HG03439 (cell line): ENCODE results near the gene KIF14.
A peak's percentile ranks its signal among the peaks of the same experiment; 100 is the strongest.

Source experiments
- ATAC-seq: cut with Tn5 transposase; IDR thresholded peaks from one replicate; pipeline ENCODE4 v1.9.1; 2021; ENCODE audit warnings: mild to moderate bottlenecking, moderate library complexity; ENCODE audit not compliant: unreplicated experiment

Gene KIF14

GRCh38 chr1:200620273-200621131 lies at the start of gene KIF14:
KIF14 (minus strand) TSS chr1:200620751; CDS start chr1:200618723, 2,028 bp downstream.
- peak; percentile 93 for ATAC-seq

- ATAC-seq, result peak; percentile 92
Observed at GRCh38 chr1:200669314-200670241, 49.0 kb upstream of the KIF14 start, which contains the start of gene DDX59. DDX59 (minus strand) TSS chr1:200669907; CDS start chr1:200666740, 3,167 bp downstream.

GRCh38 chr1:200668514-200669313 lies 48.2 kb upstream of the KIF14 start:
- ATAC-seq, result no peak

DNA sequence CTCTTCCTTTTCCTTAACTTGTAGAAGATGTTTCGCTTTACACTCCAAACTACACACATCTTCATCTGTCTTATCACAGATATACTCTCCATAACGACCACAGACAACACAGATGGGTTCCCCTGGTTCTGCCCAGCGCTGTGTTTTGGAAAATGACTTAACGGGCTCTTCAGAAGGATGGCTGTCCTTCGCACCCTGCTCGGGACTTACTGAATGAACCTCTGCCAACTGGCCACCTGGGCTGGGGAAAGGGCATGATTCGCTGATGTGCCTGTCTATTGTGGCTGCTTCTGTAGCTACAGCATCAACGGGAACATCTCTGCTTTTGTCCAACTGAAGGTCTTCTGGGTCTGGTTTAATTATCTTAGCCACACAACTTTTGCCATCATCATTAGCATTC lies 45.8 kb upstream of the KIF14 start:
- no peak for ATAC-seq

GRCh38 chr1:200665861-200666260 lies 45.3 kb upstream of the KIF14 start:
- no peak for ATAC-seq

DNA sequence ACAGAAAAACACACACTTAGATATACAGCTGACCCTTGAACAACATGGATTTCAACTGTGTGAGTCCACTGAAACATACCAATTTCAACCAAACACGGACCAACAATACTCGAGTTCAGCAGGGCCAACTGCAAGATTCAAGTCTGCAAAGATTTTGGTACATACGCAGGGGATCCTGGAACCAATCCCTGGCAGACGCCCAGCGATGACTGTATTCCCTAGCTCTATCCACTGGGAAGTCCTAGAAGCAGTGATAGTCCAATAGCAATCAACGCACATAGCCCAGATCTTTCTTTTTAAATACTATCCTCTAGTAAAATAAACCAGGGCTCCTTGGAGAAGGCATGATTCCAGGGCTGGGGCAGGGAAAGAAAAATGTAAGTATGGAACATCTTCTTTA lies 40.2 kb upstream of the KIF14 start:
- no peak for ATAC-seq

GRCh38 chr1:200659269-200659668 lies 38.7 kb upstream of the KIF14 start:
- ATAC-seq, result no peak

- ATAC-seq, result no peak
Observed at GRCh38 chr1:200658037-200658818, 37.7 kb upstream of the KIF14 start.

GRCh38 chr1:200654660-200655059 lies 34.1 kb upstream of the KIF14 start:
- peak; percentile 69 for ATAC-seq

- no peak for ATAC-seq
Observed at GRCh38 chr1:200653022-200653462, 32.5 kb upstream of the KIF14 start.

GRCh38 chr1:200652378-200652777 lies 31.8 kb upstream of the KIF14 start:
- no peak for ATAC-seq

DNA sequence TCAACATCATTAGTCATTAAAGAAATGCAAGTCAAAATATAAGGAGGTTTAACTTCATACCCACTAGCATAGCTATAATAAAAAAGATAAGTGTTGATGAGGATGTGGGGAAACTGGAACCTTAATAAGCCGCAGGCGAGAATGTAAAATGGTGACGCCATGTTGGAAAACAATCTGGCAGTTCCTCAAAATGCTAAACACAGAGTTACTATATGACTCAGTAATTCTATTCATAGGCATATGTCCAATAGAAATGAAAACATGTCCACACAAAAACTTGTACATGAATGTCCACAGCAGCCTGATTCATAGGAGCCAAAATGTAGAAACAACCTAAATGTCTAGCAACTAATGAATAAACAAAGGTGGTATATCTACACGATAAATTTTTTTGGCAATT lies 26.0 kb upstream of the KIF14 start:
- no peak for ATAC-seq

GRCh38 chr1:200644021-200644420 lies 23.5 kb upstream of the KIF14 start:
- ATAC-seq, result no peak

DNA sequence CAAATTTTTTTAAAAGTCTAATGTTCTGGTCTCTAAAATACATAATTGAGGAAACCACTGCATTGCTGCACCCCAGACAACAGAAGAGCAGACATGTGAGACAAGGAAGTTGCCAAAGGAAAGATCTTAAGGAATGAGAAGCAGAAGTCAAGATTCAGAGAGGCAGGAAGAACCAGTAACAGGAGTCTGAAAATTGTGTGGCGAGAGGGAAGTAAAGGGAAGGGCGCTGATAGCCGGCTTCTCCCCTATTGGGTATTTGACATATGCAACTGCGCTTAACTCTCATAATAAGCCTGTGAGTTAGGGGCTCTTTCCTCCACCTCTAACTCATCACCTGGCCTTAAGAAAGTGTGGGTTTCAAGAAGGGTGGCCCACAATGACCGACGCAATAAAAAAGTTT lies 21.9 kb upstream of the KIF14 start:
- ATAC-seq, result no peak

DNA sequence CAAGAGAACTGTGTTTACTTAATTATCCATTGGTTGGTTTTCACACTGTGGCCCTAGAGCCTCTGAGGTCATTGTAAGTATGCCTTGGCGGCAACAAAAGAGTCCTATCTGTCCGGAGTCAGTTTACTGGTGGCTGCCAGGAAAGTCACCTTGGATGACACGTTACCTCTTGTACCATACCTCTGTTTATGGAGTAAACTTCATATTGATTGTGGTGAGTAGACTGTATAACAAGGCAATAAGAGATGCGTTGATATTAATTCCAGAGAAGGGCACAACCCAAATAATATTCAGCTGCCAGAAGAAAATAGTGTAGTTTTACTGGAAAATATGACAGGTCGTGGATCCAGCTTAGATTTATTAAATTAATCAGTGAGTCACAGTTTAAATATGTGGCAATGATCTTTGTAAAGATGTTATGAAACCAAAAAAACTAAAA lies 20.4 kb upstream of the KIF14 start:
- ATAC-seq, result no peak

DNA sequence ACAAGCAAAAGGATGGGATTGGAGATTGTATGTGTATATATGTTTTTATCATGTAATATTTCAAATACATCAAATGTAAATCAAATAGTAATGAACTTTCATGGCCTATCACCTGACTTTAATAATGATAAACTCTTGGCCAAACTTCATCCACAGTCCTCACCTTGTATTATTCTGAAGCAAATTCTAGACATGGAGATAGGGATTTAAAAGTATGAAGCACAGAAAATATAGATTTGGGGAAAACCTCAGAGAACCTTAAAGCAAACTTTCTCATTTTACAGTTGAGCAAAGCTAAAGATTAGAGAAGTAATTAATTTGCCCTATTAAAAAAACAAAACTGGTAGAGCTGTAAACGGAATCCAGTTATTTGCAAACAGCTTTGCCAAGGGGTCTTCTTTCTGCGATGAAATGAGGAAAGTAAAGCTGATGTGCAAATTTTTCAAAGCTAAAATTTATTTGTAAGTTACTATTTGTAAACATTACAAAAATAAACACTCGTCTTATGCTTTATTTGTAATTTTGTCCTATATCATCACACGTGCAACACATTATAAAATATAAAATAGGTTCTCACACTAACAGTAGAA lies 19.9 kb upstream of the KIF14 start:
- ATAC-seq, result no peak

- ATAC-seq, result no peak
Observed at GRCh38 chr1:200638073-200638472, 17.5 kb upstream of the KIF14 start.

DNA sequence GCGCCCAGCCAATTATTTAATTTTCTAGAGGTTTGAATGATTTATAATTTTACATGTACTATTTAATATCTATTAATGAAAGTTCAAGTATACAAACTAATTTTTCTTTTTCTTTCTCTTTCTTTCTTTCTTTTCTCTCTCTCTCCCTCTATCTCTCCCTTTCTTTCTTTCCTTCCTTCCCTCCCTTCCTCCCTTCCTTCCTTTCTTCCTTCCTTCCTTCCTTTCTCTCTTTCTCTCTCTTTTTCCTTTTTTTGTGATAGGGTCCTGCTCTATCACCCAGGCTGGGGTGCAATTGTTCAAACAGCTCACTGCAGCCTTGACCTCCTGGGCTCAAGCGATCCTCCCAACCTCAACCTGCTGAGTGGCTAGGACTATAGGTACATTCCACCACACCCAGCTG lies 16.1 kb upstream of the KIF14 start:
- no peak for ATAC-seq
